ENCODE measurements around the gene BDH1. TPM values are rescaled to one million over a fixed set of nuclear protein-coding genes. Genes with fewer than 3 reads are reported as not detected.

The BDH1 gene
- total and polyA plus RNA-seq, 2 experiments from 2014 or later: 61.8 to 62.9 TPM

GRCh38 chr3:197512691-197513571 is 42.8 kb downstream of the BDH1 start:
- Histone ChIP-seq H2AFZ (no peak overlapping the region), H3K4me1 (ENCODE audit: insufficient read depth) (peaks cover 12% of the 10 kb centered on the region), H3K4me3 (no peak overlapping the region), H3K9me3 (ENCODE audit: low read depth) (no peaks in the 10 kb centered on the region), H4K20me1 (ENCODE audit: insufficient read depth, poor library complexity, severe bottlenecking) (no peaks in the 10 kb centered on the region), H3K79me2 (no peaks in the 10 kb centered on the region), H3K4me2 (no peak overlapping the region), H3K27ac (no peak overlapping the region), H3K36me3 (replicated peaks; ENCODE audit: insufficient read depth, low read depth) (no peaks in the 10 kb centered on the region), H3K27me3 (no peaks in the 10 kb centered on the region), H3K9me2 (replicated peaks; ENCODE audit: insufficient read depth) (no peaks in the 10 kb centered on the region)
- WGBS (ENCODE audit: low lambda C conversion rate, missing lambda C conversion rate): 84% methylated on average over 15 of the region's 19 CpGs
- DNase-seq (ENCODE audit: low spot score): no peak
- no peak for TF ChIP-seq EZH2phosphoT487 (IDR thresholded peaks at IDR 0.05; ENCODE audit: low read depth, severe bottlenecking, unreplicated experiment)
- TF ChIP-seq EZH2 (IDR thresholded peaks at IDR 0.05; ENCODE audit: borderline replicate concordance): no peak
- no peak for TF ChIP-seq CTCF (IDR thresholded peaks at IDR 0.05; ENCODE audit: poor library complexity)

- Histone ChIP-seq H3K9me2 (replicated peaks; ENCODE audit: insufficient read depth) (no peaks in the 10 kb centered on the region), H4K20me1 (ENCODE audit: insufficient read depth, poor library complexity, severe bottlenecking) (no peaks in the 10 kb centered on the region), H3K36me3 (replicated peaks; ENCODE audit: insufficient read depth, low read depth) (no peaks in the 10 kb centered on the region), H3K9me3 (ENCODE audit: low read depth) (no peaks in the 10 kb centered on the region), H3K79me2 (no peaks in the 10 kb centered on the region), H3K27me3 (no peaks in the 10 kb centered on the region), H3K4me2 (no peak overlapping the region), H3K4me3 (no peak overlapping the region), H3K27ac (no peak overlapping the region), H3K4me1 (ENCODE audit: insufficient read depth) (peaks cover 12% of the 10 kb centered on the region), H2AFZ (no peak overlapping the region)
- TF ChIP-seq CTCF (IDR thresholded peaks at IDR 0.05; ENCODE audit: poor library complexity) (no peak), EZH2phosphoT487 (IDR thresholded peaks at IDR 0.05; ENCODE audit: low read depth, severe bottlenecking, unreplicated experiment) (no peak), EZH2 (IDR thresholded peaks at IDR 0.05; ENCODE audit: borderline replicate concordance) (no peak)
- no peak for DNase-seq (ENCODE audit: low spot score)
- WGBS (ENCODE audit: low lambda C conversion rate, missing lambda C conversion rate): 98% methylated on average over 27 of the region's 33 CpGs
Observed at GRCh38 chr3:197511853-197512635, 43.7 kb downstream of the BDH1 start.

GRCh38 chr3:197511130-197511529 is 44.6 kb downstream of the BDH1 start:
- no peak overlapping the region for H2AFZ ChIP-seq
- H4K20me1 ChIP-seq (ENCODE audit: insufficient read depth, poor library complexity, severe bottlenecking): no peaks in the 10 kb centered on the region
- H3K36me3 ChIP-seq (replicated peaks; ENCODE audit: insufficient read depth, low read depth): no peaks in the 10 kb centered on the region
- peaks cover 8% of the 10 kb centered on the region for H3K4me1 ChIP-seq (ENCODE audit: insufficient read depth)
- no peaks in the 10 kb centered on the region for H3K9me3 ChIP-seq (ENCODE audit: low read depth)
- TF ChIP-seq CTCF (IDR thresholded peaks at IDR 0.05; ENCODE audit: poor library complexity) (no peak), EZH2phosphoT487 (IDR thresholded peaks at IDR 0.05; ENCODE audit: low read depth, severe bottlenecking, unreplicated experiment) (no peak)
- H3K27me3 ChIP-seq: no peaks in the 10 kb centered on the region
- H3K79me2 ChIP-seq: no peaks in the 10 kb centered on the region
- H3K4me3 ChIP-seq: no peak overlapping the region
- 92% methylated on average over 6 of the region's 6 CpGs for WGBS (ENCODE audit: low lambda C conversion rate, missing lambda C conversion rate)
- no peaks in the 10 kb centered on the region for H3K9me2 ChIP-seq (replicated peaks; ENCODE audit: insufficient read depth)
- no peak overlapping the region for H3K4me2 ChIP-seq
- no peak for DNase-seq (ENCODE audit: low spot score)
- H3K27ac ChIP-seq: no peak overlapping the region

Data from hepatocyte (in vitro differentiated cells).